ENCODE measurements around the gene SUGCT.
"Not testable (repeated sequence)": the region's sequence is repeated elsewhere in the genome, so short reads cannot be mapped to it uniquely, and the experiment has no call there.

SUGCT gene

DNA sequence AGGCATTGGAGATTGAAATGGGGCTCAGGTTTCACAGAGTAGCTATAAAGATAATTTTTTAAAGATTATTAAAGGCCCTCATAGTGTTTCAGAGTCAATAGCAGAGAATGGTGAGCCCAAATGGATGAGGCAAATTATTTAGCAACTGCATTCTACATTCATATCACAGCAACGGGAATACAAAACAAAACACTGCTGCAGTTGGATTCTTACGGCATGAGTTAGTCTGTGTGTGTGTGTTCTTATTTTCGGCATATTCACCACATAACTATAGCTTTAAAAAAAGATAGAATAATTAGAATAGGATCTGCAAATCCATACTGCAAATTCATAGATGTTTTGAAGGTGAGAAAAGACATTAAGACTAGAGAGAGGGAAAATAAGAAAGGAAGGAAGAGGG, 66.0 kb downstream of the SUGCT start:
- DNase-seq (ENCODE audit: low read depth in 3 of 3) = no peak

DNA sequence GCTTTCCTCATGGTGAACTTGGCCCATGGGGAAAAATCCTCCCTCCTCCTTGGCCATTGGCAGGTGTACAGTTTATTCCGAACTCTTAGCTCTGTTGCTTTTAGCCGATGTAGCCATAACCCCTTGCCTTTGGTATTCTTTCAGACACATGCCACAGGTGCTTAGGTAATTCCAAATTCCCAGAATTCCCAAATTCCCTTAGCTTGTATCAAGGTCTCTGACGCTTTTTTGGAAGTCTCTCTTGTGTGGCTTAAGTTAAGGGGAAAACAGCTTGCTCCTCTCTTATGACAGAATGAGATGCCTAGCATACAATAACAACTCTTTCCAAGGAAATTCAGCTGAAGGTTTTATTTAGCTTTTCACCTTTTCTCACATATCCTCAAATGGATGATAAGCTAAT, 68.0 kb downstream of the SUGCT start:
- no peak for DNase-seq (ENCODE audit: low read depth in 3 of 3)

DNA sequence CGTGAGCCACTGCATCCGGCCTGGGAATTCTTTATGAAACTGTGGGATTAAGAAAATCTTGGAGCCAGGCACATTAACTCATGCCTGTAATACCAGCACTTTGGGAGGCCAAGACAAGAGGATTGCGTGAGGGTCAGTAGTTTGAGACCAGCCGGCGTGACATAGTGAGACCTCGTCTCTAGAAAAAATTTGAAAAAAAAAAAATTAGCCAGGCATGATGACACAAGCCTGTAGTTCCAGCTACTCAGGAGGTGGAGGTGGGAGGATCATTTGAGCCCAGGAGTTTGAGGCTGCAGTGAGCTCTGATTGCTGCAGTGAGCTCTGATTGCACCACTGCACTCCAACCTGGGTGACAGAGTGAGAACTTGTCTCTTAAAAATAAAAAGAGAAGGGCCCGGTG, 69.8 kb downstream of the SUGCT start:
- no peak for DNase-seq (ENCODE audit: low read depth in 3 of 3)

DNA sequence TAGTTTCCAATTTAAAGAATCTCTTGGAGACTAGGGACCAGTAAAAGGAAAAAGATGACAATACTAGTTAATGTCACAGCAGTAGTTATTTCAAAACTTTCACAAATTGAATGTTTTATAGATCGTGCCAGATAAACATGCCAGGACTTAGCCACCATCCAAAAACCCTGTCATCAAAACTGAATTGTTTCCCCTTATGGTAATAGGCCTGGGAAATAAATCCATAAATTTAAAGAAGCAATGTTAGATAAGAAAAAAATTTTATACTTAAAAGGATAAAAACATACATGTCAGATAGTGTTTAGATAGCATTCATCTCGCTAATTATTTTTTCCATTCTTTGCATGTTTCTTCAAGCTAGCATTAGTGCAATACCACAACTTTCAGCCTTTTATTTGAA, 71.2 kb downstream of the SUGCT start:
- DNase-seq (ENCODE audit: low read depth in 3 of 3) = no peak

DNA sequence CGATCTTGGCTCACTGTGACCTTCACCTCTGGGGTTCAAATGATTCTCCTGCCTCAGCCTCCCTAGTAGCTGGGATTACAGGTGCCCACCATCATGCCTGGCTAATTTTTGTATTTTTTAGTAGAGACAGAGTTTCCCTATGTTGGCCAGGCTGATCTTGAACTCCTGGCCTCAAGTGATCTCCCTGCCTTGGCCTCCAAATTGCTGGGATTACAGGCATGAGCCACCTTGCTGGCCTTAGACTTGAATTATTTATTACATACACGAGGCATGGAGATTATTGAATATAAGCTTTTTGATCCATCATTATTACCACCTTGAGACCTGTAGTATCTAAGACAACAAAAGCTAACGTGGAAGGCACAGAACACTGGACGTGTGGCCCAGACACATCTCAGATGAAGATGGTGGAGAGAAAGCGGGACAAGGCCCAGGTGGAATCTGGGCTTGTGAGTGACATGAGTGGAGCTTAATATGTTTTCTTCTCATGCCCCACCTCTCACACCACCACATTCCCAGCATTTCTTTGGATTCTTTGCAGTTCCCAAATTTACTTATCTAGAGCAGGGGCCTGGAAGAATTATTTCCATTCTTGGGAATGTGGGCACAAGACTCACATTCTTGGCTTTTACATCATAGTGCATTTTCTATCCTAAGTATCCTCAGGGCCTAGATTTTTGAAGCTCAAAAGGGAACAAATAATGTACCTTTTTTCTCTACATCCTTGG, 76.6 kb downstream of the SUGCT start:
- DNase-seq (ENCODE audit: low read depth in 3 of 3) = no peak

DNA sequence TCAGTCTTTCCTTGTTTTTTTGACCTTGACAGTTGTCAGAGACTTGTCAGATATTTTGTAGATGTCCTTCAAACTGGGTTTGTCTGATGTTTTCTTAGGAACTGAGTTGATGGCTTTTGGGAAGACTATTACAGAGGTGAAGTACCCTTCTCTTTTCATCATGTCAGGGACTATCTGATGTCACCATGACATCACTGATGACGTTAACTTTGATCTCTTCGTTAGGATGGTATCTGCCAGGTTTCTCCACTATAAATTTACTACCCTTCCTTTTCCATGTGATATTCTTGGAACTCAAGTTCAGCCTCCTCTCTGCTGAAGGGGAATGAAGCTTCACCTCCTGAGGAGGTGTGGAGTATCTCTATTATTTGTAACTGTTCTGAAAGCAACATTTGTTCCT, 78.5 kb downstream of the SUGCT start:
- no peak for DNase-seq (ENCODE audit: low read depth in 3 of 3)

DNA sequence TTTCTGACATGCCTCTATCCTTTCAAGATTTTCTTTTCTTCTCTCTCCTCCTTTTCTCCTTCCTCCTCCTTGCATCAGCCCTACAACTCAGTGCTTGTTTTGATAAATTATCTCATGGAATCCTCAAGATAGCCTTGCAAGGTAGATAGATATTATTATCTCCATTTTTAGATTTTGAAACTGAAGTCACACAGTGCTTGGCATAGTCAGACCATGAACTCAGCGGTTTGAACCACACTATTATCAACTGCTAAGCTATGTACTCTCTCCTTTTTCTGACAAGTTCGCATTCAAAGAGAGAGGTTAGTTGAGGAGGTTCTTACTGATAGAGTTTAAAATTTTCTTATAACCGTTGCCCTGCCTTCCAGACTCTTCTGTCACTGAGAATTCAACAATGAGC, 79.1 kb downstream of the SUGCT start:
- no peak for DNase-seq (ENCODE audit: low read depth in 3 of 3)

DNA sequence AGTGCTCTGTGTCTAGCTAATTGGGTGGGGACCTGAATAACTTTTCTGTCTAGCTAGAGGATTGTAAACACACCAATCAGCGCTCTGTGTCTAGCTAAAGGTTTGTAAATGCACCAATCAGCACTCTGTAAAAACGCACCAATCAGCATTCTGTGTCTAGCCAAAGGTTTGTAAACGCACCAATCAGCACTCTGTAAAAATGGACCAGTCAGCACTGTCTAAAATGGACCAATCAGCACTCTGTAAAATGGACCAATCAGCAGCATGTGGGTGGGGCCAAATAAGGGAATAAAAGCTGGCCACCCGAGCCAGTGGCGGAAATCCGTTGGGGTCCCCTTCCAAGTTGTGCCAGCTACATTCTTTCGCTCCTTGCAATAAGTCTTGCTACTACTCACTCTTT, 83.8 kb downstream of the SUGCT start:
- DNase-seq (ENCODE audit: low read depth in 3 of 3) = not testable (repeated sequence)

DNA sequence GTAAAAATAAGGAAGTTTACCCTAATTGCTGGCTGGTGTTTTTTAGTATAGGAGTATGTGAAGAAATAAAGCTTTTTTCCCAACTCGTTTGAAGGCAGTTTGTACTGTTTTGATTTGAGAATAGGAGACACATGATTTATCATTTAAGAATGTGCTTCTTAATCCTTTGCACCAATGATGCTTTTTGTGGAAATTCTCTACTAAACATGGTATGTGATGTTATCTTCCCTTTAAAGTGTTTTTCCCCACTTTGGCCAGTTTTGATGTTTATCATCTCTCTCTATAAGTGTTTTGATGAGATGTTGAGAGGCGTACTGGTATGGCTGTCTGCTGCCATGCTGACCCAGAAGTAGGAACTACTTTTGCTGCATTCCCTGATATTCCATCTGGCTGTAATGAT, 85.1 kb downstream of the SUGCT start:
- DNase-seq (ENCODE audit: low read depth in 3 of 3) = no peak

DNA sequence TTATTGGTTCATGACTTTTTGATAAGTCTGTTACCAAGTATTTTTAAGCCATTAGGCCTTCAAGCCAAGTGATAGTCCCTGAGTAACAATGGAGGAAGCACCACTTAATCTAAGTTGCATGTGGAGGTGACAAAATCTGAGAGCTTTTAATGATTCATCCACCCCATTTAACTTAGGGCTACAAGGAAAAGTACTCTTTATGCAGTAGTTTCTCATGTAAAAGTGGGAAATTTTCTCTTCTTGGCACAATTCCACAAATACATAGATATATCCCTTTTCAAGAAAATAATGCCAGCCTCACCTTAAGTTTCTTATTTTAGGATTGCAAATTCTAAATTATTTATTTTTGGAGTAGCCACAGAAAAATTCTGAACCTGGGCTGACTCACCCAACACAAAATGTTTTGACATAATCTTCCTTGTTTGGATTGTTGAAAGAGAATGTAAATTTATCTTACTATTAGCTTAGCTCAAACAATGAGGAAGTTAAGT, 85.7 kb downstream of the SUGCT start:
- no peak for DNase-seq (ENCODE audit: low read depth in 3 of 3)

DNA sequence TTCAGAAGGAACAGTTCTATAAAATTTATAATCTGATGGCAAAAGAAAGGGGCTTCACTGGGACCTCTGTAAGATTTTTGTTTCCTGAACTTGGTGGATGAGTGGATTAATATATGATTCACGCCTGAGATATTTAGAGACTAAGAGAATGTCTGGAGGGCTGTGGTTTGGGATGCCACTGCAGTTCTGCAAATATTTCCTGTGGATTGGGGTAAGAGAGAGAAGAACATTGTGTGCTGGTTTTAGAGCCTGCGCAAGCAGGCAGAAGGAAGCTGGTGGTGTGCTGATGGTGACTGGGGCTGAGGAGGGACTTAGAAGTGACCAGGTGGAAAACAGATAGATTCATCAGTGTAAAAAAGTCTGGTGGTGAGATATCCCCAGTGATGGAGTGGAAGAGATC, 87.0 kb downstream of the SUGCT start:
- no peak for DNase-seq (ENCODE audit: low read depth in 3 of 3)

DNA sequence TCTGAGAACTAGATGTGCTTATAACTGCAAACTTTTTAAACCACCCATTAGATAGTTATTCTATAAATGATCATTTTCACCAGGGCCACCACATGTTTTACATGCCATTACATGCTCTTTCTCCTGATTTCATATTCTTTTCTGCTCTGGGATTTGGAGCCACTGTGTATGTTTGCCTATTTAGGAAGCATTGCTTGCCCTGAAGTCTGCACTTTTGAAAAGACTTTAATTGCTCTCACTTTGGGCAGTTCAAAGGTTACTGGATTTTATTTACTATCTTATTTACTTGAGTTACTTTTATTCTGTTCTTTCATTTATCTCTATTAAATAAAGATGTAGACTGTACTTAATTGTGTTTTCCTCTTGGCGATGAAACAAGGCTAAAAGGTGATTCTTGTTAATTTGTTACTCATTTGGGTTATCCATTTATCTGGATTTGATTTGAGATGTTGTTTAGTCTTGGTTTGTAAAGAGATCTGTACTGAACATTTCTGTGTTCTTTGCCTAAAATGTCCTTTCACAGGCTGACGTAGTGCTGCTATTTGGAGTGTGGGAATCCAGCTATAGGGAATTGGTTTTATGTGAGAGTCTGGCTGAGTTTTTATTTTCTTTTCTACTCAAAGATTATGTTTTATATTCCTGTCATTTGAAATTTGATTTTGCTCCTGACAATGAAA, 88.8 kb downstream of the SUGCT start:
- no peak for DNase-seq (ENCODE audit: low read depth in 3 of 3)

DNA sequence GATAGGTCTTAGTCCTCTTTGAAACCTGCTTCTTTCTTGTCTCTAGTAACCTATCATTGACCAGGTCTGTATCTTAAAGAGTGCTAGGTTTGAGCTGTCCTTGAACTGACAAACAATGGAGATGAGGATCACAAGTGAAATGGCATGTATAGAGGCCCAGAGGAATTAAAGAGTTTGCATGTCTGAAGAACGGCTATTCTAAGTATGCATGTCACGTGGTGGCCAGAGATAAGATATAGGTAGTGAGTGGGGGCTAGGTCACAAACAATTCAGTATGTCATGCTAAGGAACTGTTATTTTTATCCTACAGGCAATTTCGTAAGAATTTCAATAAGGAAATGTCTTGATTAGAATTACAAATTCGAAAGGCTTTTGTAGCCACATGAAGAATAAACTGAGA, 95.3 kb downstream of the SUGCT start:
- no peak for DNase-seq (ENCODE audit: low read depth in 3 of 3)

DNA sequence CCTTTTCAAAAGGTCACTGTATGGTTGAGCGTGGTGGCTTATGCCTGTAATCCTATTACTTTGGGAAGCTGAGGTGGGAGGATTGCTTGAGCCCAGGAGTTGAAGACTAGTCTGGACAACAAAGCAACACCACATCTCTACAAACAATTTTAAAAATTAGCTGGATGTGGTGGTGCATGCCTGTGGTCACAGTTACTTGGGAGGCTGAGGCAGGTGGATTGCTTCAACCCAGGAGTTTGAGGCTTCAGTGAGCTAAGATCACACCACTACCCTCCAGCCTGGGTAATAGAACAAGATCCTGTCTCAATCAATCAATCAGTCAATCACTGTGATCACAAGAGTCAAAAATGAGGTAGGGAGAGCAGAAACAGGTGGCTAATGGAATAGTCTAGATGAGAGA, 97.0 kb downstream of the SUGCT start:
- DNase-seq (ENCODE audit: low read depth in 3 of 3) = no peak

DNA sequence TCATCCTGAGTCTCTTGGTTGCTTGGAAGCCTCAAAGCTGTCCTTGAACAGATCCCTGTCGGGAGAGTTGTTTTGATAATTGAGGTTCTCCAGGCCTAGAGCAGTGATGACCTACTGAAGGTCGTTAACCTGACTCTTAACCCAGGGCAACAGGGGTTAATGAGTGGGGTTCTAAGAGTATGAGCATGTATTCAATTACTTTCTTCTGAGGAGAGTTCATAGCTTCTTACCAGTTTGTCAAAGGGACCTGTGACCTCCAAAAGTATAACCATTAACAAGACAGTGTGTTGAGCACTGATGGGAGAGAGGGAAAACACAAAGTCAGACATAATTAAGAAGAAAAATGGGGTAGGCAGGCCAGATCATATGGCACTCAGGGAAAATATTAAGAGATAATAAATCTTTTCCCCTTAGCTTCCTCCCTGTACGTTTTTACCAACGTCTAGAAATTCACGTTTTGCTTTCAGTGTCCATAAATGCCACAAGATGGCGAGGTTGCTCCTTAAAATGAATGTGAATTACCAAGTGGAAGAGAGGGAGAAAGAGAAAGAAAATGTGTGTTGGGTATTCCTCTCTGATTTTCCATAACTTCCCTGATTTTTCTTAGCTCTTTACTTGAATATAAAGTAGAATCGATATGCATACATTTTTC, 97.6 kb downstream of the SUGCT start:
- DNase-seq (ENCODE audit: low read depth in 3 of 3) = no peak

DNA sequence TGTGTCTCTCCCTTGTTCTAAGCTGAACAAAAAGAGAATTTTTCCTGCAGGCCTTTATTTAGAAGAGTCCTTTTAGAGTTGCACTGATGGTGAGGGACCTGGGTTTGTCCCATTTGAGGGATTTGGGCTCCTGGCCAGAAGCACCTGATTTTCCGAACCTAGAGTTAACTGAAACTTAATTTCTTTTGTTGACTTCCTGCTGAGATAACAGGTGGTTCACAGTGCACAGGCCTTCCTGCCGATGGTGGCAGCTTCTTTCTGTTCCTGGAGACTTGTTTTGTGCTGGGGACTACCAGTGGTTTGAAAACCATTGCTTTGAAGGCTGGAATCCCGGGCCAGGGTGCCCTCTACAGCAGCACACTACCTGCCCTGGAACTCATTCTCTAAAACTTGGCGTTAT, 99.2 kb downstream of the SUGCT start:
- no peak for DNase-seq (ENCODE audit: low read depth in 3 of 3)

DNA sequence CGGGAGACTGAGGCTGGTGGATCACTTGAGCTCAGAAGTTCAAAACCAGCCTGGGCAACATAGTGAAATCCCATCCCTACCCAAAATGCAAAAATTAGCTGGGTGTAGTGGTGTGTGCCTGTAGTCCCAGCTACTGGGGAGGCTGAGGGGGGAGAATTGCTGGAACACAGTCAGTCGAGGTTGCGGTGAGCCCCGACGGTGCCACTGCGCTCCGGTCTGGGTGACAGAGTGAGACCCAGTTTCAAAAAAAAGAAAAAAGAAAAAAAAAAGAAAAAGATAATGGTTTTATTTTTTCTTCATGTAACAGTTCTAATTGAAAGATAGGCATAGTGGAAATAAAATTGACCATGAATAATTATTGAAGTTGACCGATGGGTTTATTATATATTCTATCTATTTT, 99.9 kb downstream of the SUGCT start:
- no peak for DNase-seq (ENCODE audit: low read depth in 3 of 3)

DNA sequence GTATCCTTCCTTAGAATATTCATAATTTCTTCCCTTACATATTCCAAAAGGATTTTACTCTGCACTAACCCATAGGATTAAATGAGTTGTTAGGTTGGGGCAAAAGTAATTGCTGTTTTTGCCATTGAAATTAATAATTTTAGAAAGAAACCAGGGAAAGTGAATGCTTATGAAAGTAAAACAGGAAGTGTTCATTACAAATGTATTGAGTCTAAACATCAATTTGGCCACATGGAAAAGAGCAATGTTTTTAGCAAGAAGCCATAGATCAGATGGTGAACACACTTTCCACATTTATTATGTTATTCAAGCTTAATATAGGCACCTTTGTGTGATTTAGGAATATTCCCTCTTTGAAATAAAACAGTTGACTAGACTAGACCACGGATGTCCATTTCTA, 102.9 kb downstream of the SUGCT start:
- DNase-seq (ENCODE audit: low read depth in 3 of 3) = no peak

DNA sequence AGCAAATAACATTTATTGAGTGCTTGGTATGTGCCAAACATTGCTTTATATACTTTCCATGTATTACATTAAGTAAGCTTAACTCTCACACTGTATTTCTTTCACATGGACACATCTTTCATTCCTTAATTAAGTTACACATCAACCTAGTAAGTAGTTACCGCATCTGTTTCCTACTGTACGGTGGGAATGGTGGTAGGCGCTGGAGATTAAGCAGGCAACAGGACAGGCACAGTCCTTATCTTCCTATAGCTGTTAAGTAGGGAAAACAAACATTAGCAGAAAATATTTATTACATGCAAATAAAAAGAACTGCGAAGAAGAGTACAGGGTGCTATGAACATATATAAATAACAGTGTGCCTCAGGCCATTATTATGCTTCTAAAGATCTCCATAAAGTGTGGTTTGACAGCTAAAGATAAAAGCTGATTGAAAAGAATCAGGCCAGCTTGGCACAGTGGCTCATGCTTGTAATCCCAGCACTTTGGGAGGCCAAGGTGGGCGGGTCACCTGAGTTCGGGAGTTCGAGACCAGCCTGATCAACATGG, 105.0 kb downstream of the SUGCT start:
- no peak for DNase-seq (ENCODE audit: low read depth in 3 of 3)

DNA sequence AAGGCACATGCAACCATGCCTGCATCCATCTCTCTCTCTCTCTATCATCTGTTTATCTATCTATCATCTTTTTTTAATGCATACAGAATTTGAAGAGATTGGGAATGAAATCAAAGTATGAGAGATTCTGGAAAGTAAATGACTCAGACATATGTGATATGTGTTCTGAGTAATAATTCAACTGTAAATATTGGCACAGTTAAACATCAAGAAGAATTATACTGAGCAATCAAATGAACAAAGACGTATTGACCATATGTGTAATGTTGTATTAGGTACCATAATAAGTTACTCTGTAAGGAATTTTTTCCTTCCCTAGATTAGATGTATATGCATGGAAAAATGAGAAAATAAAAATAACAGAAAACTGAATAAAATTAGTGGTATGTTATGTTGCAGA, 108.3 kb downstream of the SUGCT start:
- no peak for DNase-seq (ENCODE audit: low read depth in 3 of 3)

DNA sequence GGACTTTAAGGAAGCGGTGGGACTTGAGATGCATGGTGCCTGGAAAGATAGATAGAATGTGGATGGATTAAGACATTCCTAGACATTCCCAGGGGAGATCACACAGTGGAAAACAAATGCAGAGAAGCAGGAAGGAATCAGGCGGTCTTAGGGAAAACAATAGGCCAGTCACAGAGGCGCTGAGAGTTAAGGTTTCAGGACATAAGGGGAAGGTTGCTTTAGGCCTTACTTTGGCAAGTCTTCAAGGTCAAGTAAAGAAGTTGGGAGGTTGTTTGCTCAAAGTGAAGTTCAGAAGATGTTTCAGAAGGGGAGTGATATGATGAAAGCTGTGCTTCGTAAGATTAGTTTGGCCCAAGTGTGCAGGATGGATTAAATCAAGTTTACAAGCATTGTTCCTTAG, 109.4 kb downstream of the SUGCT start:
- no peak for DNase-seq (ENCODE audit: low read depth in 3 of 3)

DNA sequence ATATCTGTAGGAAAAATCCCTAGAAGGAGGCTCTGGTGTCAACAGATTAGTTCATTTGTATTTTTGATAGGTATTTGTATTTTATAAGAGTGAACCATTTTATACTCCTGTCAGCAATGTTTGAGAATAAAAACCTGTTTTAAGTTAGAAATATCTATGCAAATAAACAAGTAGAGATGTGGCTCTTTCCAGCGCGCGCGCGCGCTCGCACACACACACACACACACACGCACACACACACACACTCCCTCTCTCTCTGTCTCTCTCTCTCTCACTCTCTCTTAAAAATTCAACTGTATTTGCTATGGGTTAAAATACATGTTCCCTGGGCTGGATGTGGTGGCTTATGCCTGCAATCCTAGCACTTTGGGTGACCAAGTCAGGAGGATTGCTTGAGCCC, 113.9 kb downstream of the SUGCT start:
- no peak for DNase-seq (ENCODE audit: low read depth in 3 of 3)

DNA sequence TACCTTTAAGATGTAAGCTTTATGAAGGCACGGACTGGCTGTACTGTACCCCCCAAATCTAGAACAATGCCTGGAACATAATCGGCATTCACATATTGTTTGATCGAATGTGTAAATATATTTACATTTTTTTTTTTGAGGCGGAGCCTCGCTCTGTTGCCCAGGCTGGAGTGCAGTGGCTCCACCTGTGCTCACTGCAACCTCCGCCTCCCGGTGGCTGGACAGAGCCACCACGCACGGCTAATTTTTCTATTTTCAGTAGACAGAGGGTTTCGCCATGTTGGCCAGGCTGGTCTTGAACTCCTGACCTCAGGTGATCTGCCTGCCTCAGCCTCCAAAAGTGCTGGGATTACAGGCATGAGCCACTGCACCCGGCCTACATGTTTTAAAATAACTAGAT, 118.6 kb downstream of the SUGCT start:
- not testable (repeated sequence) for DNase-seq (ENCODE audit: low read depth in 3 of 3)
